HG02798 (cell line): ENCODE data around the gene LMTK2.
A peak's percentile ranks its signal among the peaks of the same experiment; 100 is the strongest.

Experiments used
- ATAC-seq: cut with Tn5 transposase; IDR thresholded peaks from one replicate; pipeline ENCODE4 v1.9.1; 2021; ENCODE audit warnings: mild to moderate bottlenecking; ENCODE audit not compliant: unreplicated experiment, poor library complexity

Gene LMTK2

GRCh38 chr7:98251601-98252424 lies 145.2 kb downstream of the LMTK2 start, which contains the start of gene TECPR1:
TECPR1 (minus strand) TSS chr7:98252232; CDS start chr7:98246146, 6,086 bp downstream.
- ATAC-seq: peak; percentile 99

GRCh38 chr7:98252425-98253054 lies 145.9 kb downstream of the LMTK2 start:
- peak; percentile 29 for ATAC-seq

DNA sequence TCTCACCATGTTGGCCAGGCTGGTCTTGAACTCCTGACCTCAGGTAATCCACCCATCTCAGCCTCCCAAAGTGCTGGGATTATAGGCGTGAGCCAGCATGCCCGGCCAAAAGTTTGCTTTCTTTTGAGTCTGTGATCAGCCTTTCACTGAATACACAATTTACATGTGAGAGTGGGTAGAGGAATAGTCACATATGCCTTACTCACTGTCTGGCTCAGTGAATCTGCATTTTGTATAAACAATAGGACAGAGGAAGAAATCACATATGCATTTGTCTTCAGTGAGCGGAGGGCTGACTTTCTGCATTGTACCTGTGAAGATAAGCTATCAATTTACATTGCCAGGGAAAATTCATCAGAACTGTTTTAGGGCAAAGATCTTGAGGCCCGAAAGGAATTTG lies 147.9 kb downstream of the LMTK2 start:
- ATAC-seq: no peak

- ATAC-seq: no peak
Observed at GRCh38 chr7:98254951-98255610, 148.4 kb downstream of the LMTK2 start.

DNA sequence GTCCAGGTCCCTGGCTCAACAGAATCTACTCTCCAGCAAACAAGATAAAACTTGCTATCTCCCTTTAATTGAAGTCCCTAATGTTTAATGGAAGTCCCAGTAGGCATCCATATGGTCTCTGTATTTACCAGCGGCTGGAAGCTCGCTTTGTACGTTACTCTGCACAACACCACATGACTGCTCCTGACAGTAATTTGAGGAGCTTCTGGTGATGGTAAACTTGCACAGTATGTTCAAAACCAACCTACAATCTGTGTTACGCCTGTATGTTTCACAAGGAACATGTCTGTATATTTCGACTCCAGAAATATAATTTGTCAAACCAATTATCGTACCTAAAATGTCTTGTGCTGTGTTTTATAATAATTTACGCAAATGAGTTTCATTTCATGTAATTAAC lies 149.8 kb downstream of the LMTK2 start:
- no peak for ATAC-seq

DNA sequence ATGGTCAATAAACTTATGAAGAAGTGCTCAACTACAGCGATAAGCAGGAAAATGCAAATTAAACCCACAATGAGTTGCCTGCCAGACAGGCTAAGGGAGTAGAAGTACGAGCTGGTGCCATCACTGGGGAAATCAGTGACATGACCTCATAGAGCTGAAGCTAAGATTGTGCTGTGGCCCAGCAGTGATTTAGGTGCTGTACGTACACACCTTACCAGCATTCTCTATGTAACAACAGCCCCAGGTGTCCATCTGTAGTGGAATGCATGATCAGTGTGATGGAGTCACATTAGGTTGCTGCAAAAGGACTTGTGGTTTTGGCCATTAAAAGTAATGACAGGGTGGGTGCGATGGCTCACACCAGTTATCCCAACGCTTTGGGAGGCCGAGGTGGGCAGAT lies 151.0 kb downstream of the LMTK2 start:
- ATAC-seq: no peak
